Naive B cell (primary cell): ENCODE measurements around the gene GNAQ. TPM values are rescaled to one million over a fixed set of nuclear protein-coding genes. Genes with fewer than 3 reads are reported as not detected.
"Not testable (repeated sequence)": the region's sequence is repeated elsewhere in the genome, so short reads cannot be mapped to it uniquely, and the experiment has no call there.

Source experiments
- ATAC-seq, 2 donors: fragments of 150-1000 bp; cut with Tn5 transposase; 2 replicates each; pipeline ENCODE4 v1.10.0; 2021; ENCODE audit warnings: low read depth in 2 of 2, mild to moderate bottlenecking in 2 of 2, moderate library complexity in 2 of 2
- DNase-seq: peaks from one replicate; pipeline ENCODE4 v3.0.0; 2022
- H3K27ac Mint-ChIP-seq, 6 donors: one replicate each; pipeline ENCODE4 v1.8.0; 2020 to 2022; ENCODE audit warnings: mild to moderate bottlenecking in 6 of 6, mixed read lengths in 6 of 6, moderate library complexity in 5 of 6, inconsistent platforms in 2 of 6
- H3K27me3 Mint-ChIP-seq, 3 donors: one replicate each; pipeline ENCODE4 v1.8.0; 2021 to 2022; ENCODE audit warnings: mixed read lengths in 3 of 3, mild to moderate bottlenecking in 1 of 3
- H3K36me3 Mint-ChIP-seq, 2 donors: one replicate each; pipeline ENCODE4 v1.8.0; 2020 to 2022; ENCODE audit warnings: mixed read lengths in 2 of 2, inconsistent platforms in 1 of 2, mild to moderate bottlenecking in 1 of 2
- H3K4me1 Mint-ChIP-seq, 3 donors: one replicate each; pipeline ENCODE4 v1.8.0; 2020 to 2022; ENCODE audit warnings: mixed read lengths in 3 of 3, inconsistent platforms in 1 of 3, mild to moderate bottlenecking in 1 of 3, moderate library complexity in 1 of 3
- H3K4me3 Mint-ChIP-seq, 8 donors: one replicate each; pipeline ENCODE4 v1.8.0; 2020 to 2022; ENCODE audit warnings: mild to moderate bottlenecking in 8 of 8, mixed read lengths in 8 of 8, moderate library complexity in 8 of 8, inconsistent platforms in 2 of 8
- H3K9me3 Mint-ChIP-seq, 7 donors: one replicate each; pipeline ENCODE4 v1.8.0; 2020 to 2022; ENCODE audit warnings: mixed read lengths in 7 of 7, mild to moderate bottlenecking in 5 of 7, inconsistent platforms in 2 of 7, moderate library complexity in 1 of 7
- polyA plus RNA-seq, 6 donors: library from polyadenylated mRNA; unstranded; fragments of 300-500 nt; fragmentation: Illumina TruSeq; gene quantifications; one replicate each; pipeline ENCODE4 v1.2.3, GENCODE V29; 2021; ENCODE audit warnings: low read depth in 6 of 6

Gene GNAQ
- polyA plus RNA-seq, 6 donors from 2014 or later = 0.04 to 0.44 (median 0.23) TPM; not detected in 1

DNA sequence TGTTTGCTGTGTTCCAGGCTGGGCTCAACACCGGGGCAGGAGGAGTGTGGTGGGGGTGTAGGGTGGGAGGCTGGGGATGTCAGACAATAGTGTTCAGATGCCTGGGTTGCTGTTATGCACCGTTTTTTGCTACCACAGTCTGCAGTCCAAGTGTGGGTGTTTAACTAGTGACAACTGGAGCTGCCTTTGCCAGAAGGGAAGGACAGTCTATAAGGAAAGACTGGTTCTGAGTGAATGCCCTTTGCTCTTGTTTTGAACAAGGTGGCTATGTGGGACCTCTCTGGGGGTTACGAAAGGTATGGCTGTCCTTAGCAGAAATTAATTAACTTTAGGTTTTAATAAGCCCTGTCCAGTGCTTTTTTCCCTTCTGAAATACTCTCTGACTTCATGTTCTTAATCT is 265.0 kb downstream of the GNAQ start:
- DNase-seq = no peak
- ATAC-seq = no peak
- Mint-ChIP-seq H3K27me3 (peaks cover 0 to 4% (median 0%) of the 10 kb centered on the region in 3 donors), H3K4me1 (no peaks in the 10 kb centered on the region), H3K27ac (no peak overlapping the region), H3K9me3 (peaks cover 0 to 5% (median 0%) of the 10 kb centered on the region in 7 donors), H3K4me3 (no peak overlapping the region), H3K36me3 (no peaks in the 10 kb centered on the region)

DNA sequence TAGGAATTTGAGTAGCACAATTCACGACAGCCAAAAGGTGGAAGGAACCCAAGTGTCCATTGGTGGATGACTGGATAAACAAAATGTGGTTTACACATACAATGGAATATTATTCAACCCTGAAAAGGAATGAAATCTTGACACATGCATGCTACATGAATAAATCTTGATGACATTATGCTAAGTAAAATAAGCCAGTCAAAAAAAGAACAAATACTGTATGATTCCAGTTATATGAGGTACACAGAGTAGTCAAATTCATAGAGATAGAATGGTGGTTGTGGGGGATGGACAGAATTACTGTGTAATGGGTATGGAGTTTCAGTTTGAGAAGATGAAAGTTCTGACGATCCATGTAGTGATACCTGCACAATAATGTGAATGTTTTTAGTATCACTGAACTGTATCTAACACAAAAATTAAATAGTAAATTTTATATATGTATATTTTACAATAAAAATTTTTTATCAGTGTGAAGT is 265.8 kb downstream of the GNAQ start:
- Mint-ChIP-seq H3K9me3 (peaks cover 0 to 5% (median 0%) of the 10 kb centered on the region in 7 donors), H3K4me3 (no peak overlapping the region), H3K36me3 (no peaks in the 10 kb centered on the region), H3K27me3 (peaks cover 0 to 4% (median 0%) of the 10 kb centered on the region in 3 donors), H3K4me1 (no peaks in the 10 kb centered on the region), H3K27ac (no peak overlapping the region)
- ATAC-seq (no peak), DNase-seq (no peak)

DNA sequence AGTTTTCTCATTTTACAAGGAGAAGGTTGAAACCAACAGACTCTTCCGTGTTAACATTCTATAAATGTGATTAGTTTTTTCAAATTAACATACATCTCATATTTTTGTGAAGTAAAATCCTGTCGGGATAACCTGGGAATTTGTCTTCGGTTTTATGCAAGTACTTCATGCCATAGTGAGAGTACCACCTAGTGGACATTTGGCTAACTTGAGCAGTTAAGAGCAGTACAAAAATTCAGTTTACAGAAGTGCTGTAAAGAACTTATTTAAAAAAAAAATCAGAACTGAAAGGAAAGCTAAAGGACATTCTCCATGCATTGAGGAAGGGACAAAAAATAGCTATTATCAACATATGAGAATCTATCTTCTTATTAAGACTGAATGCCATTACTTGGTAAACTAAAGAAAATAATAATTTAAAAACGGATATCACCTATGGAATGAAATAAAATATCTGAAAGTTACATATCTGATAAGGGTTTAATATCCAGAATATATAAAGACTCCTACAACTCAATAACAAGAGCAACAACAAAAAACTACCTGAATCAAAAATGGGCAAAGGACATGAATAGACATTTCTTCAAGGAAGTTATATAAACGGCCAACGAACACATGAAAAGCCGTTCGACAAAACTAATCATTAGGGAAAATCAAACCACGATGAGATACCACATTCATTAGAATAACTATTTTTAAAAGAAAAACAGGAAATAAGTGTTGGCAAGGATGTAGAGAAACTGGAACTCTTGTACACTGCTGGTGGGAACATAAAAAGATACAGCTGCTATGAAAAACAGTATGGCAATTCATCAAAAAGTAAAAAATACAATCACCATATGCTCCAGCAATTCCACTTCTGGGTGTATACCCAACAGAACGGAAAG is 266.5 kb downstream of the GNAQ start:
- Mint-ChIP-seq H3K9me3 (peaks cover 0 to 5% (median 0%) of the 10 kb centered on the region in 7 donors), H3K4me1 (no peaks in the 10 kb centered on the region), H3K36me3 (no peaks in the 10 kb centered on the region), H3K27me3 (peaks cover 0 to 4% (median 0%) of the 10 kb centered on the region in 3 donors), H3K27ac (no peak overlapping the region), H3K4me3 (no peak overlapping the region)
- DNase-seq = no peak
- no peak for ATAC-seq

DNA sequence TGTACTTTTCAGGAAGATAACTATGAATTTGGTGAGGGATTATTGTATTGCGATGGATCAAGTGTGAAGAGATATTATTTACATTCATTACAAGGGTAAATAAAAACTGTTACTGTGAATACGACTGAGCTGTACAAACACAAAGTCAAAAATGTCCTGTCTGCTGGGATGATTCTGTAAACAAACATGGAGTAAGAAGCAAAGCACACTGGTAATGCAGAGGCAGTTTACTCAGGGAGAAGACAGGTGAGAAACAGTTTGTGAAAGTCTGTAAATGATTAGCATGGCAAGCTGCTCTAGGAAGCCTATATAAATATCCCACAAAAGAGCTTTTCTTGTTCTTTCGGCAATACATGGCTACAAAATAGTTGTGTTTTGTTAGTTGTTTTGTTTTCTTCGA is 268.0 kb downstream of the GNAQ start:
- no peaks in the 10 kb centered on the region for H3K36me3 Mint-ChIP-seq
- H3K4me1 Mint-ChIP-seq = no peaks in the 10 kb centered on the region
- no peak overlapping the region for H3K27ac Mint-ChIP-seq
- peaks cover 0 to 5% (median 0%) of the 10 kb centered on the region in 7 donors for H3K9me3 Mint-ChIP-seq
- peaks cover 0 to 4% (median 0%) of the 10 kb centered on the region in 3 donors for H3K27me3 Mint-ChIP-seq
- no peak for ATAC-seq
- no peak overlapping the region for H3K4me3 Mint-ChIP-seq
- DNase-seq = no peak

DNA sequence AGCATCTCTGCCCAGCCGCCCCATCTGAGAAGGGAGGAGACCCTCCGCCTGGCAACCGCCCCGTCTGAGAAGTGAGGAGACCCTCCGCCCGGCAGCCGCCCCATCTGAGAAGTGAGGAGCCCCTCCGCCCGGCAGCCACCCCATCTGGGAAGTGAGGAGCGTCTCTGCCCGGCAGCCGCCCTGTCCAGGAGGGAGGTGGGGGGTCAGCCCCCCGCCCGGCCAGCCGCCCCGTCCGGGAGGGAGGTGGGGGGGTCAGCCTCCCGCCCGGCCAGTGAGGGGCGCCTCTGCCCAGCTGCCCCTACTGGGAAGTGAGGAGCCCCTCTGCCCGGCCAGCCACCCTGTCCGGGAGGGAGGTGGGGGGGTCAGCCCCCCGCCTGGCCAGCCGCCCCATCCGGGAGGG is 270.7 kb downstream of the GNAQ start:
- not testable (repeated sequence) for H3K9me3 Mint-ChIP-seq, H3K27me3 Mint-ChIP-seq, DNase-seq, H3K27ac Mint-ChIP-seq, ATAC-seq, H3K36me3 Mint-ChIP-seq, H3K4me1 Mint-ChIP-seq, H3K4me3 Mint-ChIP-seq

DNA sequence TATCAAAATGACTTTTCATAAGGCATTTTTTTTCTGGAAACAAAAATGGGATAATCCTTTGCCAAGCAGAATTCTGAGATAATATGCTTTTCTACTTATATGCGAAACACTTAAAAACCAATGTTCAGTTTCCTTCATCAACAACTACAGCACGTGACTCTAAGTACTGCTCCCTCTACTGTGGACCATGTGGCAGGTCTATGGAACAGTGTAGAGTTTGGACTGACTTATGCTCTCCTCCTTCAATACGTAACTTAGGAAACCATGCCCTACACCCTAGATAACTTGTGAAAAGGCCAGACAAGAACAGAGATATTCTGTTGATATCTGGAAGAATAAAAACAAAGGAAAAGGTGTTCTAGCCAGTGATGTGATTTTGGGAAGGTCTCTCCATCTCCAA is 272.2 kb downstream of the GNAQ start:
- no peak for DNase-seq
- Mint-ChIP-seq H3K9me3 (no peaks in the 10 kb centered on the region), H3K27ac (no peak overlapping the region), H3K36me3 (no peaks in the 10 kb centered on the region), H3K27me3 (no peaks in the 10 kb centered on the region), H3K4me3 (no peak overlapping the region), H3K4me1 (no peaks in the 10 kb centered on the region)
- no peak for ATAC-seq

DNA sequence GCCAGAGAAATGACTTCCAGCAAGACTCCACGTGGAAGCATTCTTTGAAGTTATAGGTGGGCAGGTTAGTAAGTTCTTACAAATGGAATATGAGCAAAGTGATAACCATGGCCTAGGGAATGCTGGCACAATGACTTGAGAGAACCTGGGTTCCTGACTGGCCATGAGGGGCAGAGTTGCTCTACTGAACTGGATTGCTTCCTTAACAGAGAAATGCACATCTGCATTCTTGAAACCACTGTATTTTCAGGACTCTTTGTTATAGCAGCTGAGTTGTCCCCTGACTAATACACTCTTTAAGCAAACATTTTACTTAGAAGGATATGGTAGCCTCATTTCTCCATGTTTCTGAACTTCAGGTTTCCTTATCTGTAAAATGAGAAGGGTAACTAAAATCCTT is 275.2 kb downstream of the GNAQ start:
- Mint-ChIP-seq H3K27me3 (no peaks in the 10 kb centered on the region), H3K36me3 (no peaks in the 10 kb centered on the region), H3K9me3 (no peaks in the 10 kb centered on the region), H3K4me1 (peaks cover 0 to 4% (median 0%) of the 10 kb centered on the region in 3 donors), H3K27ac (no peak overlapping the region), H3K4me3 (no peak overlapping the region)
- ATAC-seq = no peak
- DNase-seq = no peak

DNA sequence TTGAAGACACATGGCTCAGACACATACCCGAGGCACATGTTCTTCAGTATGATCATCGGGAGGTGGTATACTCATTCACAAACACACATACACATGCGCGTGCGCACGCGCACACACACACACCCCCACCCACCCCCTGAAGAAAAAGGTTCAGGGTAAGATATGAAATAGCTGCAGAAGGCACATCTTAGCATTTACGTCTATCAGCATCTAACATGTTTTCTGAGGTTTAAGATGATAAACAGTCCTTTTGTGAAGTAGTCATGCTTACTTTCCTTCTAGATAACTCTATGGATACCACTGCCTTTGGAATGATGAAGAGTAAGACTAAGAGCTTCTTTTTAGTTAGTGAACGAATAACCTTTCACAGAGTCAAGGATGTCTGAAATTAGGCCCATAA is 278.4 kb downstream of the GNAQ start:
- H3K9me3 Mint-ChIP-seq = no peaks in the 10 kb centered on the region
- peak overlapping the region in 1 of 6 donors; percentile 35 for H3K27ac Mint-ChIP-seq

DNA sequence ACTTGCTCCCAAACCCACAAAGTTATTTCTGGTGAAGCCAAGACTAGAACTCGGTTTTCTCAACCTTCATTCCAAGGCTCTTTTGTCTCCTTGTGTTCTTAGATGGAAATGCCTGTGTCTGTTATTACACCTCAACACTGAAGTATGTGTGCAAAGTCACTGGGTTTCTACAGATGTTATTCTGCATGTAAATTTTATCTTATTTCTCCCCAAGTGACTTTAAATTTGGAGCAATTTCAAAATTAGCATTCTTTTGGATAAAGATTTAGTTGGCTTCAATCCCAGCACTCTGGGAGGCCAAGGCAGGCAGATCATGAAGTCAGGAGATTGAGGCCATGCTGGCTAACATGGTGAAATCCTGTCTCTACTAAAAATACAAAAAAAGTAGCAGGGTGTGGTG is 279.1 kb downstream of the GNAQ start:
- no peak overlapping the region for H3K27ac Mint-ChIP-seq
- H3K4me3 Mint-ChIP-seq = no peak overlapping the region
- DNase-seq (no peak), ATAC-seq (no peak)
- H3K27me3 Mint-ChIP-seq = no peaks in the 10 kb centered on the region
- H3K9me3 Mint-ChIP-seq = no peaks in the 10 kb centered on the region
- peaks cover 0 to 6% (median 0%) of the 10 kb centered on the region in 3 donors for H3K4me1 Mint-ChIP-seq
- no peaks in the 10 kb centered on the region for H3K36me3 Mint-ChIP-seq

More for the DNA sequence above, 278.4 kb downstream of the GNAQ start:
- peaks cover 0 to 6% (median 0%) of the 10 kb centered on the region in 3 donors for H3K4me1 Mint-ChIP-seq
- DNase-seq = no peak
- no peaks in the 10 kb centered on the region for H3K36me3 Mint-ChIP-seq
- no peak overlapping the region for H3K4me3 Mint-ChIP-seq
- H3K27me3 Mint-ChIP-seq = no peaks in the 10 kb centered on the region
- no peak for ATAC-seq

DNA sequence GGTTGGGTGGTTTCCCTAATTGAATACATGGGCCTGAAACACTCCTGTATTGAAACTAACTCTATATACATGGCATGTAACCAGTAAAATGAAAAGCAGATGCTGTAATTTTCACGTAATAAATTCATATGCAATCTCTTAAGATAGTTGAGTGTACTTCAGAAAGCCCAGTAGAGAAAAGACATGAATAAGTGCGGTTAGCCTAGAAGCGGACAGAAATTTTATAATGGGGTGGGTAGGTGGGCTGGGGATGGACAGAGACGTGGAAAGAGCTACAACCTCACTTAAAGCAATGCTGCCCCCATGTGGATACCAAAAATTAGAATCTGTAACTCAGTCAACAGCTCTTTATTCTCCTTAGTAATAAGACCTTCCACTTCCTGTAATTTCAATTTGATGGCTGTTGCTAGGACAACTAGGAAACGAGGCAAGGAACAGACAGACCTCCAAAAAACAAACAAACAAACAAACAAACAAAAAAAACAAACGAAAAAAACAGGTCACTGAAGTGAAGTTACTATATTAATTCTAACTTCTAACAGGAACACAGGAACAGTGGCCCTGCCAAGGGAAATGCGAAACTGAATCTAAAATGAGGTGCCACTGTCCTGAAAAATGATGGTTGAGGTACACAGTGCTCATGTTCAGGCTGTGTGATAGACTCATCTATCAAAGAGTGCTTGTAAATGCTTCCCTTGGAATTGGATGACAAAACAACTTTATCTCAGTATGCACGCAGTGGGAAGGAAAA is 280.1 kb downstream of the GNAQ start:
- ATAC-seq (peak in 1 of 2 donors; percentile 46), DNase-seq (peak; percentile 15)
- no peaks in the 10 kb centered on the region for H3K27me3 Mint-ChIP-seq
- no peaks in the 10 kb centered on the region for H3K36me3 Mint-ChIP-seq
- H3K4me1 Mint-ChIP-seq = peaks cover 0 to 6% (median 0%) of the 10 kb centered on the region in 3 donors
- H3K9me3 Mint-ChIP-seq = no peaks in the 10 kb centered on the region
- H3K27ac Mint-ChIP-seq = peak overlapping the region in 1 of 6 donors; percentile 78
- no peak overlapping the region for H3K4me3 Mint-ChIP-seq

DNA sequence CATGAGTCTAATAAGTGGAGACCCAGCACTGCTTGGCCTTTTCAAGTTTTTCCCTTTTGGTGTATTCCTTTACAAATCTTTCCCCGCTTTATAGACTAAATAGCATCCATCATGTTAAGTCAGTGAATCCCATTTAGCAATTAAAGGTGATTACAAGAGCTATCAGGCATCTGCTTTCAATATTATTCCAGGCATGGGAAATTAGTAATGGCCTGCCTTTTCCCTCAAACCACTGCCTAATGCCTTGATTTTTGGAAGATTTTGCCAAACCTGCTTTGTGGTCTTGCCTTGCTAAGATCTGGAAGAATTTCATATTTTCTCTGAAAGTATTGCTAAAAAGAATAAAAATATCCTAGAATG is 280.6 kb downstream of the GNAQ start:
- Mint-ChIP-seq H3K27ac (peak overlapping the region in 1 of 6 donors; percentile 78), H3K4me1 (peaks cover 0 to 6% (median 0%) of the 10 kb centered on the region in 3 donors), H3K4me3 (no peak overlapping the region), H3K27me3 (no peaks in the 10 kb centered on the region), H3K9me3 (no peaks in the 10 kb centered on the region), H3K36me3 (no peaks in the 10 kb centered on the region)
- ATAC-seq (no peak), DNase-seq (no peak)

DNA sequence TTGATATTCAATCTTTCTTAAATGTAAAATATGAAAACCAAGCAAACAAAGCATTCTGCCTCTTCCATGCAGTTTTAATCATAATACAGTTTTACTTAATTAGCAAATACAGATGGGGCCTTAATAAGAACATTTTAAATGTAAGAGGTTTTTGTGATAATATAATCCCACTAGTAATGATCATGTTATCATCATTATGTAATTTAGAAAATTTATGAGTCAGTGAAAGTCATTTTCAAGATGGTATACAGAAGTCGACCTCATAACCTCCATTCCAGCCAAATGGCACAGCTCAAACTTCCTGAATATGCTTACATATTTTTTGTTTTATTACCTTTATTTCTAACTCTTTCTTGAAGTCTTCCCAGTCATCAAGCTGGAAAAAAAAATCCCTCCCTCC is 281.3 kb downstream of the GNAQ start:
- ATAC-seq (no peak), DNase-seq (no peak)
- Mint-ChIP-seq H3K4me3 (no peak overlapping the region), H3K9me3 (no peaks in the 10 kb centered on the region), H3K4me1 (peaks cover 0 to 6% (median 0%) of the 10 kb centered on the region in 3 donors), H3K27ac (no peak overlapping the region), H3K36me3 (no peaks in the 10 kb centered on the region), H3K27me3 (no peaks in the 10 kb centered on the region)

DNA sequence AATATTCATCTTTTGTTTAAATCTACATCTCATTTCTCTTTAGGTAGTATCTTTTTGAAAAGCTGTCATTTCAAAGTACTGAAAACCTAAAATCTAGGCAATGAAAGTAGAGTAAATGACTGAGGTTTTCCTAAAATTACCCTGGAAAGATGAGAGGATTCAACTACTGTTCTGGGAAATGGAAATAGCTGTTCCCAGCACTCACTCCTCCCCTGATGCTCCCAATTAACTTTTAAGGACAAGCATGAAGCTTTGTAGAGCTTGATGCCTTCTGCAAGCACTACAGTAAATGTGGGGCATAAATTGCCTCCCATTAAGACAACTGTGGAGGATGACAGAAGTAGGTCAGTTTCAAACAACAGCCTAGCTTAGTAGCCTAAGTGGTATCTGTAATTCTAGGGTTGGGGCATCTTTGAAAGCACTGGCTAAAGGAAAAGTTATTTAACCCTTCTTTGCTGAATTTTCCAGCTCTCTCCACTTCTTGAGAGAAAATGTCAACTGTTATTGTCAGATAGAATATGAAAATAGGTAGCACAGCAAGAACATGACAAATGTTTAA is 283.3 kb downstream of the GNAQ start:
- no peak overlapping the region for H3K27ac Mint-ChIP-seq
- H3K4me3 Mint-ChIP-seq = no peak overlapping the region
- peaks cover 0 to 6% (median 0%) of the 10 kb centered on the region in 3 donors for H3K4me1 Mint-ChIP-seq
- DNase-seq = no peak
- H3K27me3 Mint-ChIP-seq = no peaks in the 10 kb centered on the region
- H3K36me3 Mint-ChIP-seq = no peaks in the 10 kb centered on the region
- no peaks in the 10 kb centered on the region for H3K9me3 Mint-ChIP-seq
- no peak for ATAC-seq
